ENCODE measurements around the gene ASPRV1.

The ASPRV1 gene

GRCh38 chr2:69988086-69988635 lies 26.7 kb upstream of the ASPRV1 start:
- DNase-seq, result no peak

DNA sequence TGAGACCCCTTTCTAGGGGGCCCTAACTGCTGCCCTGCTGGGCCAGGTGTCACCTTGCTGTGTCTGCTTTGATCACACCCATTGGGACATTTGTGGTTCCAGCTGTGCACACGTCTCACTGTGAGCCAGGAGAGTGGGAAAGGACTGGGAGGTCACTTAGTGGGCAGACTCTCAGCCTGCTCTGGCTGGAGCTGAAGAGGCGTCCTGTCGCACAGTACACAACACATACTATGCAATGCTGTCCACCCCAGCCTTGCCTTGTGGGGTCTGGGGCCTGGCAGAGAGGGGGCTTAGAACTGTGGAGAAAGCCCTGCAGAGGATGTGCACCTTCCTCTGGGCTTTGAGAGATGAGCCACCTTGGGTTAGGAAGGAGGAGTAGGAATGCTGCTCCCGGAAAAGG lies 25.3 kb upstream of the ASPRV1 start:
- no peak for DNase-seq

DNA sequence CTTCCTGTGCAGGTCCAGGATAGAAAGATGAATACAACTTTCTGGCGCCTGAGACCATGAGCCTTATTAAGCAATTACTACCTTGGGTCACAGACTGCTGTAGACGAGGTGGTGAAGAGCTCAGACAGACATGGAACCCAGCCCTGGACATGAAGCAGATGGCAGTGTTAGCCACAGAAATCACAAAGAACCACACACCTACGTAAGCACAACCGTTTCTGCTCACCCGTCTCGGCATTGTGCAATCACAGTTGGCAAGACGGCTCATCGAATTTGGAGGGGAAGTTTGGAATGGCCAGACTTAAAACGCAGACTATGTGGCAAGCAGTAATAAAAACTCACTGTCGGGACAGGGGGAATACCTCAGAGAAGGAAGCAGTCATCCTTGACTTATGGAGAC lies 24.3 kb upstream of the ASPRV1 start:
- DNase-seq, result no peak

GRCh38 chr2:69985216-69985615 lies 23.8 kb upstream of the ASPRV1 start:
- no peak for DNase-seq

DNA sequence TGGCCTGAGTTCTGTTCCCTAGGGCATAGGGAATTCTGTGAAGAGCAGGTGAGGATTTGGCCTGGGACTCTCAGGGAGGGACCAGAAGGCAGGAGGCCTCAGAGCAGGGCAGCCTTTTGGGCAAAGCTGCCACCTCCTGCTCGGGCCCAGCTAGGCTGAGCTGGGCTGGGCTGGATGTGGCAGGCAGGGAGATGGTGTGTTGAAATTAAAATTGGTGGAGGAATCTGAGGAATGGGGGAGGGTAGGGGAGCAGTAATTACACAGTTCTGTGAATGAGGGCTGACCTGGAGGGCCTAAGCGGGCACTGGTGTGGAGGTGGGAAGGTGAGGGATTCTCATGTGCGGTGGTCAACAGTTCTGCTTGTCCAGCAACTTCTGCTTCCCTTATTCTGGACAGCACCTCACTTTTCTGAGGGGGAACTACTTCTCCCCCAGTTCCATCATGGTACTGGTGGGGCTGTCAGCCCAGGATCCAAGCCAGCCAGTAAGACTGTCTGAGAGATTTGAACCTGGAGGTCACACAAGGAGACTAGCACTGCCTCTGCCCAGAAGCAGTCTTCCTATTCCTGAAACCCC lies 22.0 kb upstream of the ASPRV1 start:
- DNase-seq, result no peak

DNA sequence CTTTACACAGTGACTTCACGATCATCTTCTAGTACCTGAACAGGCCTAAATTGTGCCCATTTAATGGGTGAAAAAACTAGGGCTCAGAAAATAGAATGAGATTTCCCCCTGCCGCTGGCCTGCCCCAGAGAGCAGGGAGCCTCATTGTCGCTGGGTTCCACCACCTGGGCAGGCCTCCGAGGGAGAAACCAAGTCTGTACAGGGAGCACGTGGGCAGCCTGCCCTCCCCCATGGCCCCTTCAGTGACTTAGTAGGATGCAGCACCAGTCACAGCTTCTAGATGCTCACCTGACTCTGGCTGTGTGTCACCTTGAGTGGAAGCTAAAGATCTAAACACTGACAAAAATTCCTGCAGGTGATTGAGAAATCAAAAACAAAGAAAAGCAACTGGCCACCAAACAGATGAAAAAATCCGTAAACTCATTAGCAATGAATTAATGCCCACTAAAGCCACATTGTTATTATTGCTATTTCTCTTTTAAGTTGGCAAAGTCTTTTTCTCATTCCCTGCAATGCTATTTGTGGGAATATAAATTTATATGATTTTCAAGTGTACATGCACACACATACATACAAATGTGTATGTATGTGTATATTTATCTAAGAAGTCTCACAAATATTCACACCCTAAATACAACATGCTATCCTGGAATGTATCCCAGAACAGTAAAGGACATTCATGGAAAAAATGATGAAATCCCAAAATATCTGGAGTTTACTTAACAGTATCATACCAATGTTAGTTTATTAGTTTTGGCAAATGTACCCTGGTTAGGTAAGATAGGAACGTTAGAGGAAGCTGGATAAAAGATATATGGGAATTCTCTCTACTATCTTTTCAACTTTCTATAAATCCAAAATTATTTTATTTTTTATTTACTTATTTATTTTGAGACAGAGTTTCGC lies 18.7 kb upstream of the ASPRV1 start:
- no peak for DNase-seq

DNA sequence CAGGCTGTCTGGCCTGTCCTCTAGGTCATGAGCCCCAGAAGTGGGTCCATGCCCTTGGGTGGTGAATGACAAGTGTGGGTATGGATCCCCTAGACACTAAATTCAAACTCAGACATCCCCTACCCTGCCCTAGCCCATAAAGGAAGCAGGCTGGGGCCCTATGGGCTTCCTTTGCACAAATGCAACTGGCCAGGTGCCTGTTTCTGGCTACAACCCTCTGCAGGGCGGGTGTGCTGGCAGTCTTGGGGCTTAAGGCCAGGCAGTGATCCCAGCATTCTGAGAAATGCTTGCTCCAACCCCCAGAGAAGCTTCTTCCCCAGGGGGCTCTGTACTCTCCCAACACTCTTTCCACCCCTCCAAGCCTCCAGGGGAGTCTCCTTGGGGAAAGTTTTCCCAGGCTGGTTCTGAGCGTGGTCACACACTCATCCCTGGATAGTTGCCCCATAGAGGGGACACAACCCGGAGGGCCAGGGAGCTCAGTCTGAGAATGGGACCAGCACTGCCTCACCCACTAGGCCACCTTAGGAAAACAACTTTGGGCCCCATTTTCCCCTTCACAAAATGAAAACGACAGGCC lies 16.6 kb upstream of the ASPRV1 start:
- no peak for DNase-seq

DNA sequence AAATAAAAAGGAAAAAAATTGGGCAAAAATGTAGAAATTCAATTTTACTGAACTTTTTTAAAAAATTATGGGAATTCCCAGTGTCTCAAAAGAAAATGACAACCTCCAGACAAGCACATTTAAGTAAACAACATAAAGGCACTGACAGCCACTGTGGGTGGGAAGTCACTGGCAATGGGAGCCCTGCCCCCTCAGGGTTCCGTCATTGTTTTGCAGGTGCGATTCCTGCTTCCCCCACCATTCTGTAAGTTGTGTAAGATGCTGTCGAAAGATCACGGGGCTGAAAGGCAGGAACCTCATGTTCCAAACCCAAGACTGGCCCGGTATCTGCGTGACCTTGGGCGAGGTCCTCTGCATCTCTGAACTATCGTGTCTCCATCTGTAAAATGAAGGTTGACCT lies 15.8 kb upstream of the ASPRV1 start:
- no peak for DNase-seq

GRCh38 chr2:69975853-69976462 lies 14.5 kb upstream of the ASPRV1 start:
- no peak for DNase-seq

DNA sequence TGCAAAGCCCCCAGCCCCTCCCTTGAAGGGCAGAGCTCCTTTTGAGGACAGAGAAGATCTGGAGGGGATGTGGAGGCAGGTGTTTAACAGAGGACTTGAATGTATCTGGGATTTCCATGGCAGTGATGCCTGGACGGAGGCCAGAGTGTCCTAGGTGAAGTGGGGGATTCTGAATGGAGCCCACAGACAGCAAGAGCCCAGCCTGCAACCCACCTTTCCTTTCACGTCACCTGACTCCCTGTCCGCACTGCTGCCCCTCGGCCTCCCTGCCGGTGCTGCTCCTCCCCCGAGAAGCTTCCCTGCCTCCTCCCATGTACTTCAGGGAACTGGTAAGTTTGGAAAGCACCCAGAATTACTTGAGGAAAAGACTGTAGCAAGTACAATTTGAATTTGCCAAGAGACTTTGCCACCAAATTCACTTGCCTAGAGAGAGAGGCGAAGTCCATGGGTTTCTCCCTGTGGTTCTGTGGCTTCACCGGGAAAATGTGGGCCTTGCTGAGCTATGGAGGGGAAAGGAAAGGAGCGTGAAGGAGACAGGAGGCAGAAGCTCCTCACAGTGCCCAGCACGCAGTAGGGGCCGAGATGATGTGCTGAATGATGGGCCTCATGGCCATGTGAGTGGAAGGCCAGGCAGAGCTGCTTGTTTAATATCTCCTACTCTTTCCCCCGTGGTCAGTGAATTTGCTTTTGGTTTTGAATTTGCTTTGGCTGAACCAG lies 13.9 kb upstream of the ASPRV1 start:
- peak; percentile 3 for DNase-seq

DNA sequence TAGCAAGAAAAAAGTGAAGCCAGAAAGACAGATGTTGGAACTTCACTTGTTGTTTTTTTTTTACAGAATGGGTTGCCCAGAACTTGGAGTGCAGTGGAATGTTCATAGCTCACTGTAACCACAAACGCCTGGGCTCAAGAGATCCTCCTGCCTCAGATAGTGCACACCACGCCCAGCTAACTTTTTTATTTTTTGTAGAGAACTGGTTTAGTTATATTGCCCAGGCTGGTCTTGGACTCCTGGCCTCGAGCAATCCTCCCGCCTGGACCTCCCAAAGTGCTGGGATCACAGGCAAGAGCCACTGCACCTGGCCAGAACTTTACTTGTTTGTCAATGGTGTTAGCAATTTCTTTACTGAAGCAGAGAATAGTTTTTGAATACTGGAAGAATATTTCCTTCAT lies 11.9 kb upstream of the ASPRV1 start:
- no peak for DNase-seq

DNA sequence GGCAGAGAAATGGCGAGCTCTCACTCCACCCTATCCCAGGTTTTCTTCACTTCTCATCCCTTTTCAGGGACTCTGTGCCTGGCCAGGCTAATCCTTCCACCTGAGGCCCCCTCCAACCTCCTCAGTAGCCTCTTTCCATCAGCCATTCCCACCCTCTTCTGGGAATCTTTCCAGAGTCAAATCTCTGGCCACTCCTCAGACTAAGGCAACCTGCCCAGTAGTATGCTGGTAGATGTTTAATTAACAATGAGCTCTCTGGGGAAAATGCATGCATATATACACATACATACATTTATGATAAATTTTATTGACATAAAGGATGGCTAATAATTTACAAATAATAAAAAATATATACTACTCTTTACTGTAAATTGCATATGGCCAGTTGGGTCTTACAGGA lies 11.4 kb upstream of the ASPRV1 start:
- no peak for DNase-seq

- no peak for DNase-seq
Measured at GRCh38 chr2:69969991-69970390, 8.6 kb upstream of the ASPRV1 start.

DNA sequence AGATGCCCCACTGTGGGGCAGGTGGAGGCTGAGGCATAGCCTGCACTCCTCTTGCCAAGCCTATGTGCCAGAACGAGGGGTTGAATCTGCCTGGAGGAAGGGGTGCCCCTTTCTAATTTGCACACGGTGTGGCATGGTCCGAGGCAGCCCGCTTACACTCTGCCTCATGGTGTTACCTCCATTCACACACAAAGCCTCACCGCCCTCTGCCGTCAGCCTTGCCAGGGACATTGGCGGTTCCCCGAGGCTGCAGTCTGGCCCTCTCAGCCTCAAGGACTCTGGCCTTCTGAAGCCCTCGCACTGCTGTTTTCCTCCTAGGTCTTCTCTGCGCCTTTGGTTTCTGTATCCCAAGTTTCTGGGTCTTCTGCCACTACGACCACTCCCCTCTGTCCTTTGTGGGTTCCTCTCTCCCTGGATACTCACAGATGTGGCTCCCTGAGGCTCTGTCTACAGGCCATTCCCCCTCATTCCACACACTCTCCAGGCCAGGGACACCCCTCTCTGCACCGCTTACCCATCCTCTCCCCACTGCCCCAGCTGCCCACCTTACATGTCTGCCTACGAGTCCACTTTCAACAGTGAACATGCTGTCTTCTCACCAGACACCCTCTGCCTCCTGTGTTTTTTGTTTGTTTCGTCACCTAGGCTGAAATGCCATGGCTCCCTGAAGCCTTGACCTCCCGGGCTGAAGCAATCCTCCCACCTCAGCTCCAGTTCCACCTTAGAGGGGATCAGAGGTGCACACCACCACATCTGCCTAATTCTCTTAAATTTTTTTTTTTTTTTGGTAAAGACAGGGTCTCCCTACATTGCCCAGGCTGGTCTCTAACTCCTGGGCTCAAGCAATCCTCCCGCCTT lies 7.9 kb upstream of the ASPRV1 start:
- no peak for DNase-seq

DNA sequence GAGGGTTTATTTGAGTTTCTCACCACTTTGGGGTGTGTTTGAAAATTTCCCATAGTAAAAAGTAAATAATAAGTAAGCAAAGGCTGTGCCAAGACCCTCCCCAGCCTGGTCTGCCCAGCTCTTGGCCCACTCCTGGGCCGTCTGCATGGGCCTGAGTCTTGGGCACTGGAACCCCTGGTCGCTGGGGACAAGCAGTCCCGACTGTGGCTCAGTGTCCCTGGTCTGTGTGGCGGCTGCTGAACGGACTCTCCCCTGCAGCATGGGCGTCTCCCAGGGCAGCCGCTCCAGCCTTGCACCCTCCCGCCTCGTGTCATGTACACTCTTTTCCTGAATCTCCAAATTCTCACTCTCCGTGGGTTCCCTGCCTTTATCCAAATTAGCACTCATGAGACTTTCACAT lies 7.2 kb upstream of the ASPRV1 start:
- DNase-seq, result no peak

DNA sequence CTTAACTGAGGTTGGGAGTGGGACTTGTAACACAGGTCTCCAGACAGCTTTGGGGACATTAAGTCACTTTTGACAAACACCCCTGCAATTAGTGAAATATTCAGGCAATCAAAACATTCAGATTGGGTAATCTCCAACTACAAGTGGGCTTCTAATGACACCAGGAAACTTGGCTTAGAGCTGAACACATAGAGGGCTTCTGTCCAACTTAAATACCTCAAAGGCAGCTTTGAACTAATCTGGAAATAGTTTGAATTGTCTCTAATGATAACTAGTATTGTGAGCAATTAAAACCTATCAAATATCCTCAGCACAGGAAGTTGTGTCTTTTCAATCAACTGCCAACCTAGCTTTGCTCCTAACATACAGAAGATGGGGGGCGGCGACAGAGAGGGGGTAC lies 5.1 kb upstream of the ASPRV1 start:
- no peak for DNase-seq

DNA sequence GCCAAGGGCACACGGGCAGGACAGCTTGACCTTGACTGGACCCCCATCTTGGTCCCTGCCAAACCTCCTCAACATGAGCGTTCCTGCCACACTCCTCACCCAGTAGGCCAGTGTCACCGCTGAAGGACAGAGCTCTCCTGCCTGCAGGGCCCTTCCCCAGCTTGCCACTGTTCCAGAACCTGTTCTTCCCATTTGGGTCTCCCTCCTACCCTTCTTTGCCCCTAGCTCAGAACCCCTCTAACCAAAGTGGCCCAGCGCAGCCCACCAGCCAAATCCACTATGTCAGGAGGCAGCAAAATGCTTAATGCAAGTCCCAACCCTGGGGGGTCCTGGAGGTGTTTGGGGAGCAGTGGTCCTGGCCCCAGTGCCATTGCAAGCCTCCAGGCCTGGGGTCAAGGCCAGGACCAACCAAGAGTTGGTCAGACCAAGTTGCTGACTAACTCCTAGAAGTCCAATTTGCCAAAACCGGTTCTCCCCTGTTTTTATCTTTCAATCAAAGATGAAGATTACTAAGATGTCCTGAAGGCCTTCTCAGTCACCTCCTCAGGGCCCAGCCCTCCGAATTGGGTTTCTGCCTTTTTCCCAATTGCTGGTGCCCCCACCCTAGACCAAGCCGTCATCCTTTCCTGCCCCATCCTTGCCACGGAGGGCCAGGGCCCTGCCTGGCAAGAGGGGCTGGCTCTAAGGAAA lies 4.5 kb upstream of the ASPRV1 start:
- DNase-seq, result no peak

GRCh38 chr2:69964353-69964841 lies 3.0 kb upstream of the ASPRV1 start:
- no peak for DNase-seq

DNA sequence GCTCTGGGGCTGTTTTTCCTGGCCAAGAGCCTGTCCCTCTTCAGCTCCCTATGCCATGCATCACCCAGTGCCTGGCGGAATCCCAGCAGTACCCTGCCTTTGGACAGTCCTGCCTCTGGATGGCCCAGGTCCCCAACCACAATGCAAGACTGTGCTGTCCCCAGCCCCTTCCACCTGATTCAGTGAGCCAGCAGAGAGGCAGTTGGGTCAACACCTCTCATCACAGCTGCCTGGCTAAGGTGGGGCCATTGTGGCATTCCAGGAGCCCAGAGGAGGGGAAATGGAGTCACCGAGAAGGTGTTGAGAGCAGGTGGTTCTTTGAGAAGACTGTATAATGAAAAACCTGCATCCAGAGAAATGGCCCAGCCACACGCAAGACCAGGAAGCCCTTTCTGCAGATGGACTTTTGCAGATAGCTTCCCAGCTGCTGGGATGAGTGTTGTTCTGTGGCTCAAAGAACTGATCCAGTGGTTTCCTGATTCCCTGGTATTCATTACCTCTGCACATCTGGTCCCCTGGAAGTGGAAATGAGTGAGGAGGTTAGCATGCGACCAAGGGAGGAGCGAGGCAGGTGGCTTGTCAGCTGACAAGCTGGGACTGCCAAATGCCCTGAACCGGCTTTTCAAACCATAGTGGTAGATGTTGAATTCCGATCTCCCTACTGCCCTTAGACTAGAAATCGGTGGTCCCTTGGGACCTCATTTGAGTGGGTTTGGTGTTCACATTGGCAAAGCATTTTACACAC lies 1.7 kb upstream of the ASPRV1 start:
- DNase-seq, result no peak

- DNase-seq, result no peak
Measured at GRCh38 chr2:69960821-69961220, 610 bp downstream of the ASPRV1 start.

Data from DMS79 treated with DMSO at 0.1 percent for 48 hours (cell line).